ENCODE measurements around the gene ERBB2. TPM values are rescaled to one million over a fixed set of nuclear protein-coding genes. Genes with fewer than 3 reads are reported as not detected.
"Not testable (repeated sequence)": the region's sequence is repeated elsewhere in the genome, so short reads cannot be mapped to it uniquely, and the experiment has no call there.

Gene ERBB2
- total RNA-seq, 1 donor from 2014 or later, result 4.1 TPM

DNA sequence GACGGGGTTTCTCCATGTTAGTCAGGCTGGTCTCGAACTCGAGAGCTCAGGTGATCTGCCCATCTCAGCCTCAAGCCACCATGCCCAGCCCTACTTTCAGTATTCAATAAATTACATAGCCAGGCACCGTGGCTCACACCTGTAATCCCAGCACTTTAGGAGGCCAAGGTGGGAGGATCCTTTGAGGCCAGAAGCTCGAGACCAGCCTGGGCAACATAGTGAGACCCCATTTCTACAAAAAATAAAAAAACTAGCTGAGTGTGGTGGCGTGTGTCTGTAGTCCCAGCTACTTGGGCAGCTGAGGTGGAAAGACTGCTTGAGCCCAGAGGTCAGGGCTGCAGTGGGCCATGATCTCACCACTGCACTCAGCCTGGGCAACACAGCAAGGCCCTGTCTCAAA, 22.2 kb downstream of the ERBB2 start:
- Mint-ChIP-seq H3K27me3 (ENCODE audit: low read depth) (no peaks in the 10 kb centered on the region), H3K36me3 (ENCODE audit: low read depth) (no peaks in the 10 kb centered on the region), H3K4me1 (ENCODE audit: low read depth) (no peaks in the 10 kb centered on the region), H3K9me3 (no peaks in the 10 kb centered on the region), H3K4me3 (ENCODE audit: low read depth) (no peak overlapping the region), H3K27ac (no peak overlapping the region)
- no peak for DNase-seq (ENCODE audit: low spot score)
- intact Hi-C loops (cut with micrococcal nuclease), result no loop called here

DNA sequence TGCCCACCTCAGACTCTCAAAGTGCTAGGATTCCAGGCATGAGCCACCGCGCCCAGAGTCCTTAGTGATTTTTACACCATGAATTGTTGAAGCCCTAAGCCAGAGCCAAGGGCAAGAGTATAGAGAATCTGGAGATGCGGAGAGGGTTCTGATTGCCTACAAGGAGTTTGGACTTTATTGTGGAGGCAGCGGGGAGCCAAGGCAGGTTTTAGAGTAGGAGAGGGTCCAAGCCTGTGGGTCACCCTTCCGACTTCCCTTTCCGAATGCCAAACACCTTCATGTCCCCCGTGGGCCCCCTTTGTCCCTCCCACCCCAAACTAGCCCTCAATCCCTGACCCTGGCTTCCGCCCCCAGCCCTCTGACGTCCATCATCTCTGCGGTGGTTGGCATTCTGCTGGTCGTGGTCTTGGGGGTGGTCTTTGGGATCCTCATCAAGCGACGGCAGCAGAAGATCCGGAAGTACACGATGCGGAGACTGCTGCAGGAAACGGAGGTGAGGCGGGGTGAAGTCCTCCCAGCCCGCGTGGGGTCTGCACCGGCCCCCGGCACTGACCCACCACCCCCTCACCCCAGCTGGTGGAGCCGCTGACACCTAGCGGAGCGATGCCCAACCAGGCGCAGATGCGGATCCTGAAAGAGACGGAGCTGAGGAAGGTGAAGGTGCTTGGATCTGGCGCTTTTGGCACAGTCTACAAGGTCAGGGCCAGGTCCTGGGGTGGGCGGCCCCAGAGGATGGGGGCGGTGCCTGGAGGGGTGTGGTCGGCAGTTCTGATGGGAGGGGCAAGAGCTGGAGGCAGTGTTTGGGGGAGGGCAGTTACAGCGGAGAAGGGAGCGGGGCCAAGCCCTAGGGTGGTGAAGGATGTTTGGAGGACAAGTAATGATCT, 23.3 kb downstream of the ERBB2 start:
- Mint-ChIP-seq H3K4me1 (ENCODE audit: low read depth) (no peaks in the 10 kb centered on the region), H3K4me3 (ENCODE audit: low read depth) (no peak overlapping the region), H3K27ac (no peak overlapping the region), H3K9me3 (no peaks in the 10 kb centered on the region), H3K36me3 (ENCODE audit: low read depth) (peaks cover under 1% of the 10 kb centered on the region), H3K27me3 (ENCODE audit: low read depth) (no peaks in the 10 kb centered on the region)
- intact Hi-C loops (cut with micrococcal nuclease), result no loop called here
- no peak for DNase-seq (ENCODE audit: low spot score)

DNA sequence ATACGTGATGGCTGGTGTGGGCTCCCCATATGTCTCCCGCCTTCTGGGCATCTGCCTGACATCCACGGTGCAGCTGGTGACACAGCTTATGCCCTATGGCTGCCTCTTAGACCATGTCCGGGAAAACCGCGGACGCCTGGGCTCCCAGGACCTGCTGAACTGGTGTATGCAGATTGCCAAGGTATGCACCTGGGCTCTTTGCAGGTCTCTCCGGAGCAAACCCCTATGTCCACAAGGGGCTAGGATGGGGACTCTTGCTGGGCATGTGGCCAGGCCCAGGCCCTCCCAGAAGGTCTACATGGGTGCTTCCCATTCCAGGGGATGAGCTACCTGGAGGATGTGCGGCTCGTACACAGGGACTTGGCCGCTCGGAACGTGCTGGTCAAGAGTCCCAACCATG, 24.9 kb downstream of the ERBB2 start:
- Mint-ChIP-seq H3K4me3 (ENCODE audit: low read depth) (no peak overlapping the region), H3K4me1 (ENCODE audit: low read depth) (peaks cover 5% of the 10 kb centered on the region), H3K27me3 (ENCODE audit: low read depth) (no peaks in the 10 kb centered on the region), H3K27ac (no peak overlapping the region), H3K9me3 (no peaks in the 10 kb centered on the region), H3K36me3 (ENCODE audit: low read depth) (peaks cover 10% of the 10 kb centered on the region)
- DNase-seq (ENCODE audit: low spot score), result no peak
- intact Hi-C loops (cut with micrococcal nuclease), result no loop called here

DNA sequence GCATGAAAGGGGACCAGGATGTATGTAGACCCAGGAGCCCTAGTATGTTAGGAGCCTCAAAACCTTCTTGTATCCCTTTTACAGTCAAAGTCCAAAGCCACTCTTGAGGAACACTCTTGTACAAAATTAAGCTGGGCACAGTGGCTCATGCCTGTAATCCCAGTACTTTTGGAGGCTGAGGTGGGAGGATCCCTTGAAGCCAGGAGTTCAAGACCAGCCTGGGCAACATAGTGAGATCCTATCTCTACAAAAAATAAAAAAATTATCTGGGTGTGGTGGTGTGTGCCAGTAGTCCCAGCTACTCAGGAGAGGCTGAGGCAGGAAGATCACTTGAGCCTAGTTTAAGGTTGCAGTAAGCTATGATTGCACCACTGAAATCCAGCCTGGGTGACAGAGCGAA, 26.1 kb downstream of the ERBB2 start:
- H3K9me3 Mint-ChIP-seq; intact Hi-C loops (cut with micrococcal nuclease); H3K27ac Mint-ChIP-seq; H3K36me3 Mint-ChIP-seq (ENCODE audit: low read depth); H3K4me3 Mint-ChIP-seq (ENCODE audit: low read depth); H3K4me1 Mint-ChIP-seq (ENCODE audit: low read depth); H3K27me3 Mint-ChIP-seq (ENCODE audit: low read depth); DNase-seq (ENCODE audit: low spot score): not testable (repeated sequence)

DNA sequence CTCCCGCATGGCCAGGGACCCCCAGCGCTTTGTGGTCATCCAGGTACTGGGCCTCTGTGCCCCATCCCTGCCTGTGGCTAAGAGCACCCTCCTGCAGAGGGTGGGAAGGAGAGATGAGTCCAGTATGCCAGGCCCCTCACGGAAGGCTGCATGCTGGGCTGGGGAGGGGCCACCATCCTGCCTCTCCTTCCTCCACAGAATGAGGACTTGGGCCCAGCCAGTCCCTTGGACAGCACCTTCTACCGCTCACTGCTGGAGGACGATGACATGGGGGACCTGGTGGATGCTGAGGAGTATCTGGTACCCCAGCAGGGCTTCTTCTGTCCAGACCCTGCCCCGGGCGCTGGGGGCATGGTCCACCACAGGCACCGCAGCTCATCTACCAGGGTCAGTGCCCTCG, 26.8 kb downstream of the ERBB2 start:
- intact Hi-C loops (cut with micrococcal nuclease), result no loop called here
- no peak overlapping the region for H3K27ac Mint-ChIP-seq
- no peaks in the 10 kb centered on the region for H3K9me3 Mint-ChIP-seq
- H3K4me1 Mint-ChIP-seq (ENCODE audit: low read depth), result peaks cover 7% of the 10 kb centered on the region
- H3K4me3 Mint-ChIP-seq (ENCODE audit: low read depth), result no peak overlapping the region
- H3K27me3 Mint-ChIP-seq (ENCODE audit: low read depth), result no peaks in the 10 kb centered on the region
- no peak for DNase-seq (ENCODE audit: low spot score)
- peaks cover 10% of the 10 kb centered on the region for H3K36me3 Mint-ChIP-seq (ENCODE audit: low read depth)

DNA sequence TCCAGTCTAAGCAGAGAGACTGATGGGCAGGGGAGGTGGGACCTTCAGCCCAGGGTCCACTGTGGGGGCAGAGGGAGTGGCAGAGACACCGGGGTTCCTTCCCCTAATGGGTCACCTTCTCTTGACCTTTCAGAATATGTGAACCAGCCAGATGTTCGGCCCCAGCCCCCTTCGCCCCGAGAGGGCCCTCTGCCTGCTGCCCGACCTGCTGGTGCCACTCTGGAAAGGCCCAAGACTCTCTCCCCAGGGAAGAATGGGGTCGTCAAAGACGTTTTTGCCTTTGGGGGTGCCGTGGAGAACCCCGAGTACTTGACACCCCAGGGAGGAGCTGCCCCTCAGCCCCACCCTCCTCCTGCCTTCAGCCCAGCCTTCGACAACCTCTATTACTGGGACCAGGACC, 27.7 kb downstream of the ERBB2 start:
- intact Hi-C loops (cut with micrococcal nuclease), result no loop called here
- Mint-ChIP-seq H3K9me3 (no peaks in the 10 kb centered on the region), H3K4me3 (ENCODE audit: low read depth) (no peak overlapping the region)

DNA sequence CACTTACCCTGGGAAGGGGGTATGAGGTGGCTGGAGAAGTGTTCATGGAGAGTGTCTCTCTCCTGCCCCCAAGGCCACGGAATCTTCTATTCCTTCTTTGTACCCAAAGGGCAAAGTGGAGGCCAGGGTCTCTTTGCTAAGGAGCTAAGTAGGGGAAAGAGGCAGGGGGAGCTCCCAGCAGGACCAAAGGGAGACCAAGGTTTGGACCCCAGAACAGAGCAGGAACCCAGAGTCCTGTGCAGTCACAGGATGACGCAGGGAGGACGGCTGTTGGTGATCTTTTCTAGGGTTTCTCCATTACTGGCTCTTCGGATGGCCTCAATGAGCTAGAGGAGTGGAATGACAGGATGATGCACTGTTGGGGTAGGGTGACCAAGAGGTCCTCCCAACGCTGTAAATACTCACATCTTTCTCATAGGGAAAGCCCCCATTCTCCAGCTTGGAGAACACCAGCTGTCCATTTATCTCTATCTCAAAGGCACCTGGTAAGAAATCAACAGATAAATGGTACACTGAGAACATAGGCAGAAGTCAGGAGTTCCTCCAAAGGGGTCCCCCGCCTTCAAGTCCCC, 29.5 kb downstream of the ERBB2 start:
- H3K27me3 Mint-ChIP-seq (ENCODE audit: low read depth), result peaks cover 1% of the 10 kb centered on the region
- peaks cover 10% of the 10 kb centered on the region for H3K36me3 Mint-ChIP-seq (ENCODE audit: low read depth)
- peak overlapping the region; percentile 77 for H3K27ac Mint-ChIP-seq
- H3K4me1 Mint-ChIP-seq (ENCODE audit: low read depth), result peaks cover 7% of the 10 kb centered on the region
- no peaks in the 10 kb centered on the region for H3K9me3 Mint-ChIP-seq
- no peak for DNase-seq (ENCODE audit: low spot score)
- H3K4me3 Mint-ChIP-seq (ENCODE audit: low read depth), result peak overlapping the region; percentile 84
- intact Hi-C loops (cut with micrococcal nuclease), result no loop called here

More for the DNA sequence above, 27.7 kb downstream of the ERBB2 start:
- Mint-ChIP-seq H3K36me3 (ENCODE audit: low read depth) (peaks cover 10% of the 10 kb centered on the region), H3K27me3 (ENCODE audit: low read depth) (no peaks in the 10 kb centered on the region), H3K4me1 (ENCODE audit: low read depth) (peaks cover 7% of the 10 kb centered on the region), H3K27ac (no peak overlapping the region)
- no peak for DNase-seq (ENCODE audit: low spot score)

DNA sequence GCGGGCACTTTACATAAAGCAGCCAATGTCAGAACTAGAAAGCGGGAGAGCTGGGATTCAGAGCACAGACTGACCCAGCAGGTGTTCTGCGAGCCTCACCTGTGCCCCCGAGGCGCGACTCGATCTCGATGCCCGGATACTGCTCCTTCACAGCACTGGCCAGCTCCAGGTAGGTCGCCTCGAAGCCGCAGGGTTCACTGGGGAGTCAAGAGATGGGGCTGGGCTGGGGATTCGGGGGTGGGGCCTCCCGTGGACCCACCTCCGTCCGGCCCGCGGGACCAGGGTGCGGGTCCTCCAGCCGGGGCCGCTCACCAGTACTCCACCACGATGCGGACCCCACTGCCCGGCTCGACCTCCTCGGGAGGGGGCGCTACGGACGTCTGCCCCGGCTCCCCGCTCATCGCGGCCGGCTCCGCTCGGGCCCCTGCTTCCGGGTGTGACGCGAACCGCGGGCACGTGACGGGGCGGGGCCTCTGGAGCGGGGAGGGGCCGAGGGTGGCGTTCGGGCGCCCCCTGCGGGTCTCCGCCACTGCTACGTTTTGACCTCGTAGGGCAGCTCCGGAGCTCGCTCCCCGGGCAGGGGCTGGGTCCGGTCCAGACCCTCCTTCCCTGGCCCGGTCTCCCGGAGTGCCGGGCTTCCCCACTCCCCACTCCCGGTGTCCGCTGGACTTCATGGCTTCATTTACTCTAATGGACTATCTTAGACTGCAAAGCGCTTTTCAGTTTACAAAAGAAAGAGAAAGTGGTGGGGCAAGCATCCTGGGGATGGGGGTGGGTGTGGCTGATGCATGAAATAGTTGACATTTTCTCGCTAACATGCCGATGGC, 30.4 kb downstream of the ERBB2 start, which contains the start of gene MIEN1:
TSS of gene MIEN1 (minus strand) at position 438 of the 827 bp plus-strand sequence. CDS start at position 401, 37 bp downstream.
- Mint-ChIP-seq H3K4me3 (ENCODE audit: low read depth) (peak within 1 kb of the TSS; percentile 84), H3K4me1 (ENCODE audit: low read depth) (peaks cover 7% of the 10 kb centered on the region), H3K27me3 (ENCODE audit: low read depth) (peaks cover 1% of the 10 kb centered on the region), H3K36me3 (ENCODE audit: low read depth) (peaks cover 10% of the 10 kb centered on the region), H3K9me3 (no peaks in the 10 kb centered on the region), H3K27ac (peak within 1 kb of the TSS; percentile 77)
- intact Hi-C loops (cut with micrococcal nuclease), result no loop called here
- peak; percentile 91 for DNase-seq (ENCODE audit: low spot score)

DNA sequence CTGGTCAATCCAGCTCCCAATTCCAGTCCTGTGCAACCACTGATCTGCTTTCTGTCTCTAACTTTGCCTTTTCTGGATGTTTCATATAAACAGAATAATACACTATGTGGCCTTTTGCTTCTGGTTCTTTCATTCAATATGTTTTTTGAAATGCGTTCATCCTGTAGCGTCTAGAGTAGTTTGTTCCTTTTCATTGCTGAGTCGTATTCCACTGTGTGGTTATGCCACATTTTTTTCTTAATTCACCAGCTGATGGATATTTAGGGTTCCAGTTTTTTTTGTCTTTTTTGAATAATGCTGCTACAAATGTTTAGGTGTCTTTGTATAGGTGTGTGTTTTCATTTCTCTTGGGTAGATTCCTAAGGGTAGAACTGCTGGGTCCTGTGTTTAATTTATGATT, 32.7 kb downstream of the ERBB2 start:
- Mint-ChIP-seq H3K9me3 (no peaks in the 10 kb centered on the region), H3K4me3 (ENCODE audit: low read depth) (no peak overlapping the region), H3K27me3 (ENCODE audit: low read depth) (peaks cover 15% of the 10 kb centered on the region), H3K36me3 (ENCODE audit: low read depth) (peaks cover 10% of the 10 kb centered on the region), H3K27ac (no peak overlapping the region), H3K4me1 (ENCODE audit: low read depth) (peaks cover 7% of the 10 kb centered on the region)
- DNase-seq (ENCODE audit: low spot score), result no peak
- intact Hi-C loops (cut with micrococcal nuclease), result no loop called here

DNA sequence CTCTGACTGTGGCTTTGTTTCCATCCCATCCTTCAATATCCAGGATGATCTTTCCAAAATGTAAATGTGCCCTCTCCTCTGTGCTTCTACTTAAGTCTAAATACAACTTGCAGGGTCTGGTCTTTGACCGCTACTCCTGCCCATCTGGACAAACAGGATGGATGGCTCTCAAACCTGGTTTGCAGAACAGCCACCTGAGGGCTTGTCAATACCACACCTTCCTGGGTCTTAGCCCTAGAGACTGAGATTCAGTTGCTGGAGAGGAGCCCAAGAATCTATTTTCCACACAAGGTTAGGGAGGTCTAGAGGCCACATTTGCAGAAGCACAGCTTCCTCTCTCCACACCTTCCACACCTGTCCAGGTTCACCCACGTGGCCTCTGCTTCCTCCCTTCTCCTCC, 36.0 kb downstream of the ERBB2 start:
- Mint-ChIP-seq H3K27me3 (ENCODE audit: low read depth) (peaks cover 22% of the 10 kb centered on the region), H3K27ac (no peak overlapping the region), H3K4me1 (ENCODE audit: low read depth) (peaks cover 17% of the 10 kb centered on the region), H3K36me3 (ENCODE audit: low read depth) (no peaks in the 10 kb centered on the region), H3K4me3 (ENCODE audit: low read depth) (no peak overlapping the region), H3K9me3 (no peaks in the 10 kb centered on the region)
- DNase-seq (ENCODE audit: low spot score), result no peak
- intact Hi-C loops (cut with micrococcal nuclease), result no loop called here

DNA sequence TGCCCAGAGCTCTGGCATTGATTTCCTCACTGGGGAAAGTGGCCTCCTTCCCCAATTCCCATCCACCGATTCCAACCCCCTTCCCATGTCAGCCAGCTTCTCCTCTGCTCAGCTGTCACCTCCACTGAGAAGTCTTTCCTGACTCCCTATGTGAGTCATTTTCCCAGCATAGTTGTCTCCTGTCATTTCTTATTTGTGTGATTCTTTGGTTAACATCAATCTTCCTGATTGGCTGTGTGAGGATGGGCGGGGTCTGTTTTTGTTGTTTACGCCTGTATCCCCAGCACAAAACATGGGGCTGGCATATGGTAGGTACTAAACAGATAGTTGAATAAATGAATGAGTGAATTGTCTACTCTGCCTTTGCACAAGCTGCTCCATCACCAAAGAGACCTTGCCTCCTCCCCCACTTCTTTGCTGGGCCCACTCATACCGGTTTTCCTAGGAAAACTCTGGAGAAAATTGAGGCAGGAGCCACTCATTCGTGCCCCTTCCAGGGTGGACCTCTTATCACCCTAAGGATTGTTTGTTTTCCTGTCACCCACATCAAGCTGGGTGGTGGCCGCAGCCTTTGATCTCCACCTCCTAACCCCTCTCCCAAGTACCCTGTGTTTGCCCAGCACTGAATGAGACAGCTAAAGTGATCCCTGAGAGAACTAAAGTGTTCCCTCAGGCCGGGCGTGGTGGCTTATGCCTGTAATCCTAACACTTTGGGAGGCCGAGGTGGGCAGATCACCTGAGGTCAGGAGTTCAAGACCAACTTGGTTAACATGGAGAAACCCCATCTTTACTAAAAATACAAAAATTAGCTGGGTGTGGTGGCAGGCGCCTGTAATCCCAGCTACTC, 36.7 kb downstream of the ERBB2 start:
- H3K27ac Mint-ChIP-seq, result no peak overlapping the region
- no peaks in the 10 kb centered on the region for H3K36me3 Mint-ChIP-seq (ENCODE audit: low read depth)
- intact Hi-C loops (cut with micrococcal nuclease), result no loop called here
- no peak for DNase-seq (ENCODE audit: low spot score)
- H3K4me1 Mint-ChIP-seq (ENCODE audit: low read depth), result peaks cover 19% of the 10 kb centered on the region
- no peaks in the 10 kb centered on the region for H3K9me3 Mint-ChIP-seq
- no peak overlapping the region for H3K4me3 Mint-ChIP-seq (ENCODE audit: low read depth)
- H3K27me3 Mint-ChIP-seq (ENCODE audit: low read depth), result peaks cover 24% of the 10 kb centered on the region

DNA sequence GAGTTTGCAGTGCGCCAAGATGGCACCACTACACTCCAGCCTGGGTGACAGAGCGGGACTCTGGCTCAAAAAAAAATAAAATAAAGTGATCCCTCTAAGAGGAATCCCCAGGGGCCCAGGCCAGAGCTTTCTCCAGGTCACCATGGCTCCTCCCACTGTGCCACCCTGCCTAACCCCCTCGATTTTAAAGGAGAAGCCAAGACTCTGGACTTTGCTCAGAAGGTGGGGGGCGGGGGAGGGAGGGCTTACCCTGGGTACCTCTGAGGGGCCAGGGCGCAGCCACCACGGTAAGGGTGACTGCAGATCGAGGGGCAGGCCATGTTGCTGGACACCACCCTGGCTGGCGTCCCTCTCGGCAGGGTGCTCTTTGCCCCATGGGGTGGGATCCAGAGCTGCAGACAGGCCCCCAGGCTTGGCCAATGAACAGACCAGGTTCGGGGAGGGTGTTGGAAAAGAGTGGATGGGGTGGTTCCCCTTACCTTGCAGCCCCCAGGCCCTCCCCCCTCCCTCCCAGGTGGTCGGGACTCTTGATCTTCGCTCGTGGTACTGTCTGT, 37.4 kb downstream of the ERBB2 start:
- H3K27ac Mint-ChIP-seq, result no peak overlapping the region
- H3K4me1 Mint-ChIP-seq (ENCODE audit: low read depth), result peaks cover 19% of the 10 kb centered on the region
- no peaks in the 10 kb centered on the region for H3K9me3 Mint-ChIP-seq
- no peak for DNase-seq (ENCODE audit: low spot score)
- no peaks in the 10 kb centered on the region for H3K36me3 Mint-ChIP-seq (ENCODE audit: low read depth)
- H3K27me3 Mint-ChIP-seq (ENCODE audit: low read depth), result peaks cover 24% of the 10 kb centered on the region
- no peak overlapping the region for H3K4me3 Mint-ChIP-seq (ENCODE audit: low read depth)
- intact Hi-C loops (cut with micrococcal nuclease), result no loop called here

Data from activated T-helper 2 cell treated with anti-CD3 and anti-CD28 coated beads, Interferon-gamma antibody, Interleukin-2, Interleukin-4, amounts not matched to agents 10 μg/mL and 5 μg/mL and 100 μg/mL, durations not matched to agents 14 hours and 24 hours and 36 hours (primary cell).